Coronary artery (tissue), 2 donors: ENCODE data around the gene ZNF580.
A peak's percentile ranks its signal among the peaks of the same experiment; 100 is the strongest.

Experiments
- DNase-seq: peaks from one replicate; pipeline ENCODE4 v3.0.0-alpha.2; 2017; ENCODE audit warnings: low spot score
- H3K27ac ChIP-seq, 2 donors: fragments of 200-600 bp; sonication (generic); one replicate each; pipeline ENCODE4 v1.5.1; 2016 to 2019
- H3K4me3 ChIP-seq: fragments of 200-600 bp; sonication (generic); 2 replicates; pipeline ENCODE4 v1.5.1; 2016; ENCODE audit warnings: mild to moderate bottlenecking, moderate library complexity
- CTCF ChIP-seq: fragments of 200-600 bp; sonication (generic); IDR thresholded peaks from one replicate; pipeline ENCODE4 v1.5.1; 2019; ENCODE audit warnings: antibody characterized with exemption

The ZNF580 gene

GRCh38 chr19:55655648-55656040 lies 14.8 kb downstream of the ZNF580 start:
- no peak for TF ChIP-seq CTCF
- peak overlapping the region; percentile 94 to 98 for H3K27ac ChIP-seq
- peak overlapping the region; percentile 95 for H3K4me3 ChIP-seq
- no peak for DNase-seq

GRCh38 chr19:55656552-55656951 lies 15.8 kb downstream of the ZNF580 start:
- no peak overlapping the region for H3K27ac ChIP-seq

GRCh38 chr19:55656988-55657747 lies 16.4 kb downstream of the ZNF580 start:
- Histone ChIP-seq H3K4me3 (peak overlapping the region; percentile 95), H3K27ac (no peak overlapping the region)
- no peak for TF ChIP-seq CTCF
- no peak for DNase-seq

More at GRCh38 chr19:55656552-55656951, 15.8 kb downstream of the ZNF580 start:
- no peak for DNase-seq
- H3K4me3 ChIP-seq = peak overlapping the region; percentile 95
- TF ChIP-seq CTCF = no peak

- no peak overlapping the region for H3K4me3 ChIP-seq
- no peak for TF ChIP-seq CTCF
- no peak for DNase-seq
- H3K27ac ChIP-seq = no peak overlapping the region
These were observed 18.2 kb downstream of the ZNF580 start for GRCh38 chr19:55658846-55659459.

- H3K27ac ChIP-seq = no peak overlapping the region
- TF ChIP-seq CTCF = no peak
These were observed 19.0 kb downstream of the ZNF580 start for GRCh38 chr19:55659822-55660221.

GRCh38 chr19:55660404-55660803 lies 19.6 kb downstream of the ZNF580 start:
- no peak for DNase-seq
- TF ChIP-seq CTCF = no peak
- H3K4me3 ChIP-seq = no peak overlapping the region
- H3K27ac ChIP-seq = no peak overlapping the region

More at GRCh38 chr19:55659822-55660221, 19.0 kb downstream of the ZNF580 start:
- no peak overlapping the region for H3K4me3 ChIP-seq
- DNase-seq = no peak

- no peak for DNase-seq
- Histone ChIP-seq H3K27ac (no peak overlapping the region), H3K4me3 (no peak overlapping the region)
- no peak for TF ChIP-seq CTCF
These were observed 20.2 kb downstream of the ZNF580 start for GRCh38 chr19:55660991-55661390.
